HepG2 (cell line): ENCODE data around the gene HK3. TPM values are rescaled to one million over a fixed set of nuclear protein-coding genes. Genes with fewer than 3 reads are reported as not detected.

Experiments
- ATAC-seq: fragments of 200-7000 bp; cut with Tn5 transposase; 3 replicates; pipeline ENCODE4 v1.9.1; 2020; ENCODE audit warnings: mild to moderate bottlenecking, moderate library complexity
- BruUV-seq: library from RNA; stranded (reverse); fragments of 400-500 nt; replicated peaks from 2 replicates; lab custom pipeline; 2021; lab: Mats Ljungman, UMichigan
- CTCF ChIA-PET: fragments of 300-600 bp; formaldehyde crosslinking; extraction: SDS; loops from one replicate; lab custom pipeline; 2021; ENCODE audit warnings: low total read pairs, inconsistent platforms, low intra/inter-chr PET ratio; lab: Yijun Ruan, JAX
- POLR2A ChIA-PET: fragments of 350-600 bp; sonication (Branson Sonifier 250); formaldehyde crosslinking; loops from one replicate; lab custom pipeline; 2020; ENCODE audit warnings: antibody characterized with exemption, inconsistent platforms; lab: Yijun Ruan, JAX
- DNase-seq: peaks from one replicate; pipeline ENCODE4 v3.0.0-alpha.2; 2015; ENCODE audit warnings: low spot score
- FAIRE-seq: peaks from 3 replicates; lab custom pipeline; 2011; peaks lifted over from hg19 to GRCh38; lab: Jason Lieb, UNC
- H2AFZ ChIP-seq: one replicate; pipeline ENCODE4 v1.6.1; 2011; ENCODE audit warnings: low read length, inconsistent platforms
- H3K27ac ChIP-seq: fragments of 300-600 bp; 3 replicates; pipeline ENCODE4 v1.8.0; 2011; ENCODE audit warnings: mixed run types, mild to moderate bottlenecking, mixed read lengths, low read length, inconsistent platforms; ENCODE audit not compliant: insufficient read depth; ENCODE audit errors: extremely low read length
- H3K27me3 ChIP-seq, 2 experiments: fragments of 200-600 bp in 1 of 2; 2 replicates in 1 of 2; 3 replicates in 1 of 2; pipeline versions ENCODE4 v1.6.0 to v1.8.0; 2011; ENCODE audit warnings: low read length in 2 of 2, mild to moderate bottlenecking in 2 of 2, moderate library complexity in 2 of 2, inconsistent platforms in 1 of 2; ENCODE audit not compliant: insufficient read depth in 2 of 2, control insufficient read depth in 1 of 2
- H3K36me3 ChIP-seq, 2 experiments: fragments of 200-600 bp in 1 of 2; replicated peaks in 1 of 2; 2 replicates in 1 of 2; 3 replicates in 1 of 2; pipeline versions ENCODE4 v1.5.1 to v1.8.0; 2011; ENCODE audit warnings: low read length in 2 of 2, inconsistent platforms in 1 of 2; ENCODE audit not compliant: insufficient read depth in 2 of 2, control insufficient read depth in 1 of 2
- H3K4me1 ChIP-seq: 2 replicates; pipeline ENCODE4 v1.5.1; 2012; ENCODE audit warnings: low read length, inconsistent platforms; ENCODE audit not compliant: insufficient read depth
- H3K4me2 ChIP-seq: 2 replicates; pipeline ENCODE4 v1.6.0; 2011; ENCODE audit warnings: low read depth, low read length, inconsistent platforms
- H3K4me3 ChIP-seq, 3 experiments: fragments of 200-600 bp in 1 of 3; sonication (generic), shearing (Covaris generic) in 1 of 3; replicated peaks in 1 of 3; 2 replicates each; pipeline ENCODE4 v1.5.1; 2011 to 2016; ENCODE audit warnings: low read length in 3 of 3, inconsistent platforms in 2 of 3, low read depth in 2 of 3, mild to moderate bottlenecking in 2 of 3, control low read depth in 1 of 3, mixed read lengths in 1 of 3; ENCODE audit not compliant: insufficient read depth in 1 of 3
- H3K79me2 ChIP-seq: one replicate; pipeline ENCODE4 v1.6.1; 2011; ENCODE audit warnings: low read length, inconsistent platforms; ENCODE audit not compliant: insufficient read depth
- H3K9ac ChIP-seq: 2 replicates; pipeline ENCODE4 v1.6.0; 2011; ENCODE audit warnings: mild to moderate bottlenecking, low read depth, low read length, inconsistent platforms; ENCODE audit not compliant: insufficient read depth
- H3K9me3 ChIP-seq: 2 replicates; pipeline ENCODE4 v1.5.1; 2012; ENCODE audit warnings: mild to moderate bottlenecking, low read length
- H4K20me1 ChIP-seq: 2 replicates; pipeline ENCODE4 v1.6.0; 2011; ENCODE audit warnings: inconsistent platforms, mild to moderate bottlenecking, low read length, moderate library complexity; ENCODE audit not compliant: insufficient read depth
- HOXD1 ChIP-seq: sonication (generic); formaldehyde crosslinking; IDR thresholded peaks from 2 replicates; pipeline ENCODE4 v1.5.0; 2020; ENCODE audit warnings: missing genetic modification reagents
- NFIB ChIP-seq: sonication (generic); formaldehyde crosslinking; IDR thresholded peaks from 2 replicates; pipeline ENCODE4 v1.9.0; 2021; ENCODE audit warnings: missing genetic modification reagents, mild to moderate bottlenecking, borderline replicate concordance
- ZBTB21 ChIP-seq: sonication (generic); formaldehyde crosslinking; IDR thresholded peaks from 2 replicates; pipeline ENCODE4 v1.4.0; 2020; ENCODE audit warnings: missing genetic modification reagents
- ZBTB42 ChIP-seq: sonication (generic); formaldehyde crosslinking; IDR thresholded peaks from 2 replicates; pipeline ENCODE4 v1.5.0; 2020; ENCODE audit warnings: mild to moderate bottlenecking, missing genetic modification reagents
- ZNF101 ChIP-seq: sonication (generic); formaldehyde crosslinking; IDR thresholded peaks from 2 replicates; pipeline ENCODE4 v1.4.0; 2020; ENCODE audit warnings: mild to moderate bottlenecking, low read depth, missing genetic modification reagents, borderline replicate concordance
- WGBS: methylation state at CpG from one replicate; pipeline ENCODE4 v1.1.6; 2017; ENCODE audit warnings: low lambda C conversion rate; 5-methylcytosine and 5-hydroxymethylcytosine counted together
- in situ Hi-C: cut with HindIII; loops from 2 replicates; pipeline ENCODE4 v1.10.0; 2017; ENCODE audit warnings: low pct_unique_long_range_greater_than_20kb; ENCODE audit not compliant: extremely low pct_ligation_motif_present
- intact Hi-C: fragments of 100-400 bp; cut with micrococcal nuclease; formaldehyde crosslinking; loops from one replicate; pipeline ENCODE4 v1.10.0; 2022; ENCODE audit not compliant: unreplicated experiment
- polyA plus RNA-seq, 8 experiments: library from polyadenylated mRNA; depleted of rRNA in 3 of 8; stranded (reverse) in 7 of 8; unstranded in 1 of 8; fragments of >200 nt; fragmentation: Illumina TruSeq in 4 of 8; extraction: Trizol in 4 of 8; gene quantifications; 2 replicates each; pipeline versions ENCODE4 v1.2.1 to v1.2.3, GENCODE V29; 2011 to 2016; ENCODE audit warnings: low read depth in 4 of 8, missing spikeins in 1 of 8, mixed read lengths in 1 of 8; ENCODE audit not compliant: insufficient read depth in 1 of 8
- total RNA-seq, 5 experiments: library from RNA; depleted of rRNA; stranded (reverse); fragments of >200 nt; fragmentation: Illumina TruSeq; extraction: Trizol; gene quantifications; 2 replicates each; pipeline ENCODE4 v1.2.3, GENCODE V29; 2016; ENCODE audit warnings: low read depth in 1 of 5
- TF ChIP-seq, protein P1 (sequence below): IDR thresholded peaks from 2 replicates; pipeline ENCODE4 v1.6.1; 2018; ENCODE audit warnings: missing genetic modification reagents
- TF ChIP-seq, protein P2 (sequence below): IDR thresholded peaks from 2 replicates; pipeline ENCODE4 v1.6.1; 2016; ENCODE audit warnings: mild to moderate bottlenecking, missing biosample characterization, missing genetic modification reagents
- TF ChIP-seq, protein P3 (sequence below): sonication (generic); formaldehyde crosslinking; IDR thresholded peaks from 2 replicates; pipeline ENCODE4 v1.4.0; 2020; ENCODE audit warnings: missing genetic modification reagents, low read depth, mild to moderate bottlenecking, borderline replicate concordance

Gene HK3
- total and polyA plus RNA-seq, 2 of the 13 experiments (the other 11 are each of a cell fraction or from before 2014, with no cell fraction given): not detected

DNA sequence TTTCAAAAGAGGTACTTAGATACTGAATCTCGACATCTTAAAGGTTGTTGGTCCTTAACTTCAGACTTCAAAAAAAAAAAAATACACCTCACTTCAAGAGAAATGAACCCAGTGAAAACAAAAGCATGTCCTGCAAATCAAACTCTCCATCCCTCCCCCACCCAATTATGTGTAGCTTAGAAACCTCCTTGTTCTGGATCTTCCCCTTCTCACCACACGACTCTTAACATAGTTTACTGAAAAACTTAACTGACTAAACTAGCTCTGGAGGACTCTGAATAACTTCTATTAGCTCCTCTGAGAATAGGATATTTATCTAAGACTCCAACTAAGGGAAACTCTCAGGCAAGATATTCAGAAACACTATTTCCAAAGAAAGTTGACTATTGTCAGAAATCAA, 48.7 kb upstream of the HK3 start:
- WGBS: 93% methylated on average over 2 of the region's 2 CpGs
- POLR2A ChIA-PET: no interaction called here
- Histone ChIP-seq H2AFZ (no peak overlapping the region), H3K4me2 (no peak overlapping the region), H4K20me1 (no peaks in the 10 kb centered on the region), H3K27ac (no peak overlapping the region), H3K36me3 (peaks cover 8 to 66% of the 10 kb centered on the region in 2 experiments), H3K27me3 (no peaks in the 10 kb centered on the region), H3K9me3 (no peaks in the 10 kb centered on the region), H3K4me1 (peaks cover 5% of the 10 kb centered on the region), H3K79me2 (no peaks in the 10 kb centered on the region), H3K4me3 (no peak overlapping the region), H3K9ac (no peak overlapping the region)
- in situ Hi-C loops (no loop called here), intact Hi-C loops (no loop called here)
- CTCF ChIA-PET: no interaction called here
- no peak for ATAC-seq
- no peak for FAIRE-seq
- no peak for DNase-seq
- no TSS peak for BruUV-seq
- TF ChIP-seq, protein P1, sequence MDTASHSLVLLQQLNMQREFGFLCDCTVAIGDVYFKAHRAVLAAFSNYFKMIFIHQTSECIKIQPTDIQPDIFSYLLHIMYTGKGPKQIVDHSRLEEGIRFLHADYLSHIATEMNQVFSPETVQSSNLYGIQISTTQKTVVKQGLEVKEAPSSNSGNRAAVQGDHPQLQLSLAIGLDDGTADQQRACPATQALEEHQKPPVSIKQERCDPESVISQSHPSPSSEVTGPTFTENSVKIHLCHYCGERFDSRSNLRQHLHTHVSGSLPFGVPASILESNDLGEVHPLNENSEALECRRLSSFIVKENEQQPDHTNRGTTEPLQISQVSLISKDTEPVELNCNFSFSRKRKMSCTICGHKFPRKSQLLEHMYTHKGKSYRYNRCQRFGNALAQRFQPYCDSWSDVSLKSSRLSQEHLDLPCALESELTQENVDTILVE: no peak
- TF ChIP-seq, protein P2, sequence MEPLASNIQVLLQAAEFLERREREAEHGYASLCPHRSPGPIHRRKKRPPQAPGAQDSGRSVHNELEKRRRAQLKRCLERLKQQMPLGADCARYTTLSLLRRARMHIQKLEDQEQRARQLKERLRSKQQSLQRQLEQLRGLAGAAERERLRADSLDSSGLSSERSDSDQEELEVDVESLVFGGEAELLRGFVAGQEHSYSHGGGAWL (CRISPR knock-in tag): no peak
- TF ChIP-seq NFIB (CRISPR knock-in tag) (no peak), ZNF101 (CRISPR knock-in tag) (no peak), ZBTB21 (no peak), HOXD1 (CRISPR knock-in tag) (no peak), ZBTB42 (CRISPR knock-in tag) (no peak)
- TF ChIP-seq, protein P3, sequence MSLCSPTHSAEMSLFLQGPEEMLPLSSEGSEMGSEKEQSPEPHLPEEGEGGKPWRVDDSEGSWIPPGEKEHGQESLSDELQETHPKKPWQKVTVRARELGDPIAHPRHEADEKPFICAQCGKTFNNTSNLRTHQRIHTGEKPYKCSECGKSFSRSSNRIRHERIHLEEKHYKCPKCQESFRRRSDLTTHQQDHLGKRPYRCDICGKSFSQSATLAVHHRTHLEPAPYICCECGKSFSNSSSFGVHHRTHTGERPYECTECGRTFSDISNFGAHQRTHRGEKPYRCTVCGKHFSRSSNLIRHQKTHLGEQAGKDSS: no peak
